Ishikawa (cell line): ENCODE results near the gene NEUROD2.
A peak's percentile ranks its signal among the peaks of the same experiment; 100 is the strongest.

Experiments used
- CEBPB ChIP-seq: IDR thresholded peaks from 2 replicates; pipeline ENCODE4 v1.6.1; 2012
- RAD21 ChIP-seq: IDR thresholded peaks from 2 replicates; pipeline ENCODE4 v1.6.1; 2012; ENCODE audit warnings: low read depth
- TAF1 ChIP-seq: IDR thresholded peaks from 2 replicates; pipeline ENCODE4 v1.6.1; 2012; ENCODE audit warnings: low read depth, mild to moderate bottlenecking
- TF ChIP-seq, protein P1 (sequence below): IDR thresholded peaks from 2 replicates; pipeline ENCODE4 v1.6.1; 2012

DNA sequence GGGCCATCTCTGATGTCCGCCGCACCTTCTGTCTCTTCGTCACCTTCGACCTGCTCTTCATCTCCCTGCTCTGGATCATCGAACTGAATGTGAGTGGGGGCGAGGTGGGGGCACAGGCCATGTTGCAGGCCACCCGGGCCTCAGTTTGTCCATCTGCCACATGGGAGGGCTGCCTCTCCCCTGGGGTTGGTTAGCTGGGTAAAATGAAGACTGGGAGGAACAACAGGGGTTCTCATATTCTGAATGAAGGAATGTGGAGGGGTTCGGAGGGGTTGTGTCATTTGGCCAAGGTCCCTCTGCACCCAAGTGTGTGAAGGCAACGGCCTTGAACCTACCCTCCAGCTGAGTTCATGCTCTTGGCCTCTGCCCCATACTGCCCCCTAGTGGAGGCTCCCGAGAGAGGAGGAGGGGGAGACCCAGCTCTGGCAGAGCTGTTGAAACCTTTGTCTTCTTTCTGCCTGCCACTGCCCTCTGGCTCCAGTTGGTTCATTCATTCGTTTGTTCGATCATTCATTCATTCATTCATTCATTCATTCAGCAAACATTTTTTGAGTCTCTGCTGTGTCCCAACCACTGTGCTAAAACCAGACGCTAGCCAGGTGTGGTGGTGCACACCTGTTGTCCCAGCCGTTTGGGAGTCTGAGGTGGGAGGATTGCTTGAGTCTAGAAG lies 46.1 kb upstream of the NEUROD2 start:
- TF ChIP-seq, protein P1, sequence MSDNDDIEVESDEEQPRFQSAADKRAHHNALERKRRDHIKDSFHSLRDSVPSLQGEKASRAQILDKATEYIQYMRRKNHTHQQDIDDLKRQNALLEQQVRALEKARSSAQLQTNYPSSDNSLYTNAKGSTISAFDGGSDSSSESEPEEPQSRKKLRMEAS, result no peak
- TF ChIP-seq TAF1 (no peak), RAD21 (peak; percentile 45; the same call in 1 of the 2 replicates), CEBPB (no peak)
